CD4-positive, alpha-beta T cell (primary cell): ENCODE results near the gene FOXL2NB. TPM values are rescaled to one million over a fixed set of nuclear protein-coding genes. Genes with fewer than 3 reads are reported as not detected.

Source experiments
- ATAC-seq: fragments of 200-7000 bp; cut with Tn5 transposase; one replicate; pipeline ENCODE4 v1.10.0; 2022; ENCODE audit warnings: mild to moderate bottlenecking; ENCODE audit not compliant: poor library complexity
- CTCF ChIA-PET: fragments of 350-600 bp; sonication (Branson Sonifier 250); formaldehyde crosslinking; loops from one replicate; lab custom pipeline; 2021; ENCODE audit warnings: antibody characterized with exemption, inconsistent platforms; lab: Charles Lee
- POLR2A ChIA-PET: fragments of 350-600 bp; sonication (Branson Sonifier 250); formaldehyde crosslinking; loops from one replicate; lab custom pipeline; 2021; ENCODE audit warnings: antibody characterized with exemption, inconsistent platforms; lab: Charles Lee
- DNase-seq, 14 experiments: peaks; one replicate each; pipeline ENCODE4 v3.0.0-alpha.2; 2013 to 2020; ENCODE audit warnings: mixed read lengths in 2 of 14
- H3K27ac ChIP-seq, 2 donors: one replicate each; pipeline versions ENCODE4 v1.5.1 to v1.7.0; 2013; ENCODE audit warnings: low read length in 2 of 2, low read depth in 1 of 2, mild to moderate bottlenecking in 1 of 2
- H3K27me3 ChIP-seq, 2 experiments: 1 replicate in 1 of 2; 2 replicates in 1 of 2; pipeline versions ENCODE4 v1.6.1 to v1.7.0; 2013; ENCODE audit warnings: low read length in 2 of 2, control low read depth in 1 of 2, mild to moderate bottlenecking in 1 of 2, moderate library complexity in 1 of 2; ENCODE audit not compliant: insufficient read depth in 2 of 2, control insufficient read depth in 1 of 2
- H3K36me3 ChIP-seq: one replicate; pipeline ENCODE4 v1.6.1; 2013; ENCODE audit warnings: low read length, control low read depth; ENCODE audit not compliant: insufficient read depth
- H3K4me1 ChIP-seq: one replicate; pipeline ENCODE4 v1.6.1; 2013; ENCODE audit warnings: low read length, control low read depth; ENCODE audit not compliant: insufficient read depth
- H3K4me3 ChIP-seq: one replicate; pipeline ENCODE4 v1.5.1; 2013; ENCODE audit warnings: mild to moderate bottlenecking, low read length, moderate library complexity
- H3K9me3 ChIP-seq, 2 experiments: 1 replicate in 1 of 2; 2 replicates in 1 of 2; pipeline versions ENCODE4 v1.6.1 to v1.7.0; 2013; ENCODE audit warnings: low read length in 2 of 2, mild to moderate bottlenecking in 2 of 2, control low read depth in 1 of 2, moderate library complexity in 1 of 2; ENCODE audit not compliant: control insufficient read depth in 1 of 2, insufficient read depth in 1 of 2
- H3K27ac Mint-ChIP-seq: one replicate; pipeline ENCODE4 v1.8.0; 2020; ENCODE audit warnings: mixed read lengths
- H3K27me3 Mint-ChIP-seq: one replicate; pipeline ENCODE4 v1.8.0; 2021; ENCODE audit warnings: mixed read lengths
- H3K36me3 Mint-ChIP-seq: one replicate; pipeline ENCODE4 v1.8.0; 2021; ENCODE audit warnings: low read depth, mixed read lengths
- H3K4me1 Mint-ChIP-seq: one replicate; pipeline ENCODE4 v1.8.0; 2021; ENCODE audit warnings: low read depth, mixed read lengths
- H3K4me3 Mint-ChIP-seq: one replicate; pipeline ENCODE4 v1.8.0; 2020; ENCODE audit warnings: mild to moderate bottlenecking, mixed read lengths
- H3K9me3 Mint-ChIP-seq: one replicate; pipeline ENCODE4 v1.8.0; 2020; ENCODE audit warnings: mixed read lengths
- intact Hi-C, 2 experiments: fragments of 100-400 bp; cut with DNase I in 1 of 2; cut with micrococcal nuclease in 1 of 2; formaldehyde crosslinking; loops; one replicate each; pipeline versions ENCODE4 v1.15.1 to v1.9.0; 2023 to 2025; cut with DNase I, micrococcal nuclease
- total RNA-seq, 174 experiments: library from RNA in 2 of 174; stranded (reverse) in 2 of 174; gene quantifications; one replicate each; pipeline ENCODE4 v1.2.3 and lab custom pipeline; 2021 to 2026
- TF ChIP-seq, protein P1 (sequence below): fragments of 200-600 bp; IDR thresholded peaks from one replicate; pipeline ENCODE4 v1.8.0; 2022; ENCODE audit warnings: antibody characterized with exemption, mild to moderate bottlenecking

FOXL2NB gene
- total RNA-seq, 2 experiments from 2014 or later, result not detected

DNA sequence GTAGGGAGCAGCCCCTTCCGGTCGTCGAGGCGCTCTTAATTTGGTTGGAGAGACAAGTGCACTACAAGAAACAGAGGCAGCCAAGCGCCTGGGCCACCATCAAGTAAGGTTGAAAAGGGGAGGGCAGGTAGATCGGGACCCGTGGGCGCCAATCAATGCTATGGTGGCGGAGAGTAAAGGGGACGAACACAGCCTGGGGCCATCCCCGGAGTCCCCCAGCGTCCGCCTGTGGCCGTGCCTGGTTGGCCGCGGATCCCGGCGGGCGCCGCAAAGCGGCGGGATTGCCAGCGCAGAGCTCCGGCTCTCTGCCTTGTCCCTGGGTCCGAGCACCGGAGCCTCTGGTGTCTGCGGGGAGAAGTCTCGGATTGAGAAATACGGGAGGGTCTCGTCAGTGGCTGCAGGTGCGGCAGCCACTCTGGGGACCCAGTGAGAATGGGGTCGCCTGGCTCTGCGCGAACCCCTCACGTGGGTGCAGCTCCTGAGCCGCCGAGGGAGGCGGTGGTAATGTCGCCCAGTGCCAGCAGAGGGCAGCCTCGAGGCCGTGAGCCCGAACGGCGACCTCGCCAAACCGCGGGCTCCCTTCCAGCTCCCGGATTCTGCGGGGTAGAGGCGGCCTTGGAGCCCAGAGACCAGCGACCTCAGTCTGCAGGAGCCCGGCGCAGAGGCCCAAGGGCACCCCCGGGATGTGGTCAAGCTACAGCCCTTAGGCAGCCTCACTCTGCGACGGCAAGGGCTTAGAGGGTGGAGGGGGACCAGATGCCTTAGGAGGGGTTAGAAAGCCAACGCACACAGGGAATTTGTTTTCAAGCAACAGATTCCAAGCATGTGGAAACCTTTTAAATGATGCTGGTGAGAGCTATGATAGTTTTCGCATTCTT lies 10.9 kb upstream of the FOXL2NB start:
- Histone ChIP-seq H3K27me3 (peaks cover 75 to 80% of the 10 kb centered on the region in 2 experiments), H3K36me3 (no peaks in the 10 kb centered on the region), H3K27ac (no peak overlapping the region), H3K9me3 (peaks cover 0 to 35% of the 10 kb centered on the region in 2 experiments), H3K4me1 (peaks cover 47% of the 10 kb centered on the region), H3K4me3 (peak overlapping the region; percentile 43)
- Mint-ChIP-seq H3K9me3 (no peaks in the 10 kb centered on the region), H3K4me1 (peaks cover 40% of the 10 kb centered on the region), H3K4me3 (peak overlapping the region; percentile 80), H3K27ac (no peak overlapping the region), H3K36me3 (no peaks in the 10 kb centered on the region), H3K27me3 (peaks cover 92% of the 10 kb centered on the region)
- ChIA-PET POLR2A (interaction anchor here (0.8 to 1.3 kb wide), 4 partner anchors 8 to 341 kb away, joined by 3 to 6 read pairs (median 4); partner anchors contain the start of gene CEP70), CTCF (interaction anchor here (0.6 to 2.4 kb wide), 19 partner anchors 9 to 605 kb away, joined by 3 to 18 read pairs (median 5); partner anchors contain the start of genes CEP70, FOXL2 and FOXL2NB)
- ATAC-seq (peak; percentile 82), DNase-seq (peak; percentile 44 to 83 (median 63))
- intact Hi-C loops, result loop anchor here (1.0 kb wide), 1 partner anchor 393 kb away; no protein-coding TSS in a partner anchor
- TF ChIP-seq, protein P1, sequence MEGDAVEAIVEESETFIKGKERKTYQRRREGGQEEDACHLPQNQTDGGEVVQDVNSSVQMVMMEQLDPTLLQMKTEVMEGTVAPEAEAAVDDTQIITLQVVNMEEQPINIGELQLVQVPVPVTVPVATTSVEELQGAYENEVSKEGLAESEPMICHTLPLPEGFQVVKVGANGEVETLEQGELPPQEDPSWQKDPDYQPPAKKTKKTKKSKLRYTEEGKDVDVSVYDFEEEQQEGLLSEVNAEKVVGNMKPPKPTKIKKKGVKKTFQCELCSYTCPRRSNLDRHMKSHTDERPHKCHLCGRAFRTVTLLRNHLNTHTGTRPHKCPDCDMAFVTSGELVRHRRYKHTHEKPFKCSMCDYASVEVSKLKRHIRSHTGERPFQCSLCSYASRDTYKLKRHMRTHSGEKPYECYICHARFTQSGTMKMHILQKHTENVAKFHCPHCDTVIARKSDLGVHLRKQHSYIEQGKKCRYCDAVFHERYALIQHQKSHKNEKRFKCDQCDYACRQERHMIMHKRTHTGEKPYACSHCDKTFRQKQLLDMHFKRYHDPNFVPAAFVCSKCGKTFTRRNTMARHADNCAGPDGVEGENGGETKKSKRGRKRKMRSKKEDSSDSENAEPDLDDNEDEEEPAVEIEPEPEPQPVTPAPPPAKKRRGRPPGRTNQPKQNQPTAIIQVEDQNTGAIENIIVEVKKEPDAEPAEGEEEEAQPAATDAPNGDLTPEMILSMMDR, result peak; percentile 95

DNA sequence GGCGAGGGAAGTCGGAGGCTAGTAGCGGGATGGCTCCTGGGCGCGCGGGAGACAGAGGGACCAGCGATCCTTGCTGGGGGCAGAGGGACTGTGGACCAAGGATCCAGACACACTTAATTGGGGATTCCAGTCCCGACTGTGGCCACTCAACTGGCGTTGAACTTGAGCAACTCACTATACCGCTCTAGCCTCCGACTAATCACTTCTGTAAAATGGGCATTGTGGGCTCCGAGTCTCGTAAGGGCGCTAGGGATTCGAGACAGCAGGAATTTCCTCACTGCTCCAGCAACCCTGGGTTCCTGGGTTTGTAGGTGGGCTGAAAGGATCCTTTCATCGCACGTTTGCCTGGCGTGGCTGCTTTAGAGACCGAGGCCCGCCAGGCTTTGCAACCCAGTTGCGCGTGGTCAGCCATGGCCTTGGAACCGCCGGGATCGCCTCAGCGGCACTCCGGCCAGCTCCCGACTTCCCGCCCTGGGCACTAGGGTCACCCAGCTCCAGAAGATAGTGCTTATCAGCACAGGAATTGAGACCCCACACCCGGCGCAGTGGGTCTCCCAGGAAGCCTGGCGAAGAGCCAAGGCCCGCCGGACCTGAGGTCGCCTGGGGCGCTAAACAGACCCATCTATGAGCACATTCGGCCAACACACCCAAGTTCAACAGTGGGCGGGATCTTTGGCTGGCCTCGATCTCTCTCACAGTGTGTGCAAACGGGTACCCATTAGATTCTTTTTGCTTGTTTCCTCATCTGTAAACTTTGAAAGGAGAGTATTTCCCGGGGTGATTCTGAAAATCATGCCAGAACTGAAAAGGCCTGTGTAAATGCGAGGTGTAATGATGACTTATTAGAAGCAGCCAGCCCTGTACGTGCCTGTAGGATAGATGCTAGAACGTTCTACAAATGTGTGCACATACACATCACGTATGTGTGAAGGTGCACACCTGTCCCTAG lies 10.0 kb upstream of the FOXL2NB start:
- Mint-ChIP-seq H3K27me3 (peaks cover 97% of the 10 kb centered on the region), H3K9me3 (no peaks in the 10 kb centered on the region), H3K36me3 (no peaks in the 10 kb centered on the region), H3K27ac (no peak overlapping the region), H3K4me3 (peak overlapping the region; percentile 80), H3K4me1 (peaks cover 40% of the 10 kb centered on the region)
- TF ChIP-seq, protein P1, result no peak
- no peaks in the 10 kb centered on the region for H3K36me3 ChIP-seq
- H3K27me3 ChIP-seq, result peaks cover 84 to 88% of the 10 kb centered on the region in 2 experiments
- DNase-seq, result peak in 1 of 14 experiments; percentile 25
- H3K4me3 ChIP-seq, result peak overlapping the region; percentile 43
- ChIA-PET CTCF (interaction anchor here (1.0 to 2.4 kb wide), 17 partner anchors 8 to 606 kb away, joined by 3 to 18 read pairs (median 5); partner anchors contain the start of genes CEP70, FOXL2 and FOXL2NB), POLR2A (interaction anchor here (1.1 kb wide), 1 partner anchor 342 kb away, joined by 5 read pairs; the partner anchor contains the start of gene CEP70)
- ATAC-seq, result peak; percentile 4
- peaks cover 0 to 35% of the 10 kb centered on the region in 2 experiments for H3K9me3 ChIP-seq
- H3K27ac ChIP-seq, result no peak overlapping the region
- intact Hi-C loops, result loop anchor here (1.0 kb wide), 1 partner anchor 392 kb away; no protein-coding TSS in a partner anchor
- peaks cover 47% of the 10 kb centered on the region for H3K4me1 ChIP-seq

DNA sequence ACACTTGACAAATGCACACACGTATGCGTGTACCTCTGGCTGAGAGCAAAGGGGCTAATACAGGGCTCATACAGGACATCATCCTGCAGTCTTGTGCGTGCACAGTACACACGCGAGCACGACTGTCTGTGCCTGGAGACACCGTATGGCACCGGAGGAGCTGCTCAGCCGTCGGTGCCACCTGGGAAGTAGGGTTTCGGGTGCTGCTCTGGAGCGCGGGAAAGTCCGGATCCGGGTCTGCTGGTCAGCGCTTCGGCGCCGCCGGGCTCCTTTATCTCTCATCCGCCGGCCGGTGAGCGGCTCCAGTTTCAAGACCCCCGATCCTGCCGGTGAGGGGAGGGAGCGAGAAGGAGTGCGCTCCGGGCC lies 9.3 kb upstream of the FOXL2NB start:
- H3K4me3 ChIP-seq, result no peak overlapping the region
- POLR2A ChIA-PET, result no interaction called here
- H3K4me3 Mint-ChIP-seq, result peak overlapping the region; percentile 8
- H3K27me3 ChIP-seq, result peaks cover 90 to 92% of the 10 kb centered on the region in 2 experiments
- H3K9me3 ChIP-seq, result peaks cover 0 to 35% of the 10 kb centered on the region in 2 experiments
- DNase-seq, result peak in 2 of 14 experiments; percentile 29 to 36
- no peaks in the 10 kb centered on the region for H3K36me3 Mint-ChIP-seq
- peaks cover 47% of the 10 kb centered on the region for H3K4me1 ChIP-seq
- H3K27me3 Mint-ChIP-seq, result peaks cover 99% of the 10 kb centered on the region
- CTCF ChIA-PET, result interaction anchor here (1.8 to 2.4 kb wide), 3 partner anchors 7 to 22 kb away, joined by 5 to 17 read pairs (median 6); no protein-coding TSS in a partner anchor
- ATAC-seq, result peak; percentile 20
- H3K27ac Mint-ChIP-seq, result no peak overlapping the region
- H3K27ac ChIP-seq, result no peak overlapping the region
- no peaks in the 10 kb centered on the region for H3K9me3 Mint-ChIP-seq
- no peaks in the 10 kb centered on the region for H3K36me3 ChIP-seq
- peaks cover 40% of the 10 kb centered on the region for H3K4me1 Mint-ChIP-seq
- intact Hi-C loops, result no loop called here
- TF ChIP-seq, protein P1, result no peak
